Fibroblast of skin of right quadriceps (primary cell): ENCODE measurements around the gene POU6F2.
A peak's percentile ranks its signal among the peaks of the same experiment; 100 is the strongest.
"Not testable (repeated sequence)": the region's sequence is repeated elsewhere in the genome, so short reads cannot be mapped to it uniquely, and the experiment has no call there.

Source experiments
- DNase-seq: peaks from one replicate; pipeline ENCODE4 v3.0.0-alpha.2; 2013

The POU6F2 gene, protein sequence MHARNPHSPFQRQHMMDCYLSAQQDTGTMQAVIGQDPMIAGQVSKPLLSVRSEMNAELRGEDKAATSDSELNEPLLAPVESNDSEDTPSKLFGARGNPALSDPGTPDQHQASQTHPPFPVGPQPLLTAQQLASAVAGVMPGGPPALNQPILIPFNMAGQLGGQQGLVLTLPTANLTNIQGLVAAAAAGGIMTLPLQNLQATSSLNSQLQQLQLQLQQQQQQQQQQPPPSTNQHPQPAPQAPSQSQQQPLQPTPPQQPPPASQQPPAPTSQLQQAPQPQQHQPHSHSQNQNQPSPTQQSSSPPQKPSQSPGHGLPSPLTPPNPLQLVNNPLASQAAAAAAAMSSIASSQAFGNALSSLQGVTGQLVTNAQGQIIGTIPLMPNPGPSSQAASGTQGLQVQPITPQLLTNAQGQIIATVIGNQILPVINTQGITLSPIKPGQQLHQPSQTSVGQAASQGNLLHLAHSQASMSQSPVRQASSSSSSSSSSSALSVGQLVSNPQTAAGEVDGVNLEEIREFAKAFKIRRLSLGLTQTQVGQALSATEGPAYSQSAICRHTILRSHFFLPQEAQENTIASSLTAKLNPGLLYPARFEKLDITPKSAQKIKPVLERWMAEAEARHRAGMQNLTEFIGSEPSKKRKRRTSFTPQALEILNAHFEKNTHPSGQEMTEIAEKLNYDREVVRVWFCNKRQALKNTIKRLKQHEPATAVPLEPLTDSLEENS

DNA sequence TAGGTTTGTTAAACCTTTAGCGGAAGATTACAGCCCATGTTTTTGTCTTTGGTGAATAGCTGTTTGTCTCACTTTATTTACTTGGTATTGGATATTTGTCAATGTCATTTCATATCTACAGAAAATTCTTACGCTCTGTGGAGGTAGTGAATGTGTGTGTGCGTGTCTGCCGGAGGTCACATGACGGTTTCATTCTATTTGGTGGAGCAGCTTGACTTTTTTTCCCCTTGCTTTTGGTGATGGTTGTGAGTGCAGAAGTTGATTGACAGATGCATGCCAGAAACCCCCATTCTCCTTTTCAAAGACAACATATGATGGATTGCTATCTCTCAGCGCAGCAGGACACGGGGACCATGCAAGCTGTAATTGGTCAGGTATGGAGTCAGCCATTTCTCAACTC lies at the start of gene POU6F2:
TSS of gene POU6F2 (plus strand) at position 225 of the 400 bp plus-strand sequence. CDS start at position 270, 45 bp downstream.
- no peak for DNase-seq

DNA sequence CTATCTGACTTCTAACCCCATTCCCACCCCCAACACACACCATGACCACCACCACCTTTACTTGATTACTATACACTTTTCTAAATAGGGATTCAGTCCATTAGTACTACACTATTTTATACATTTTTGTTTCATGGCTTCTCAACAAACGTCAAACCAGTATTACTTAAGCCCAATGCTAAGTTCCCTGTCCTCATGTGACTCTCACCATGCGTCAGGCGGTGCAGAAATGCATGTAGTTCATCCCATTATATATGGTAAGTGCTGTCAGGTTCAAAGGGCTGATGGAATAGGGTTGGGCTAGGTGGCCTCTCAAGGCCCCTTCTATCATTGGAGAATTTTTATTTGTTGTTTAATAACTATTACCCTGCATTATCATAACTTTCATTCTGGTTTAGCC lies 49.2 kb upstream of the POU6F2 start:
- DNase-seq: no peak

DNA sequence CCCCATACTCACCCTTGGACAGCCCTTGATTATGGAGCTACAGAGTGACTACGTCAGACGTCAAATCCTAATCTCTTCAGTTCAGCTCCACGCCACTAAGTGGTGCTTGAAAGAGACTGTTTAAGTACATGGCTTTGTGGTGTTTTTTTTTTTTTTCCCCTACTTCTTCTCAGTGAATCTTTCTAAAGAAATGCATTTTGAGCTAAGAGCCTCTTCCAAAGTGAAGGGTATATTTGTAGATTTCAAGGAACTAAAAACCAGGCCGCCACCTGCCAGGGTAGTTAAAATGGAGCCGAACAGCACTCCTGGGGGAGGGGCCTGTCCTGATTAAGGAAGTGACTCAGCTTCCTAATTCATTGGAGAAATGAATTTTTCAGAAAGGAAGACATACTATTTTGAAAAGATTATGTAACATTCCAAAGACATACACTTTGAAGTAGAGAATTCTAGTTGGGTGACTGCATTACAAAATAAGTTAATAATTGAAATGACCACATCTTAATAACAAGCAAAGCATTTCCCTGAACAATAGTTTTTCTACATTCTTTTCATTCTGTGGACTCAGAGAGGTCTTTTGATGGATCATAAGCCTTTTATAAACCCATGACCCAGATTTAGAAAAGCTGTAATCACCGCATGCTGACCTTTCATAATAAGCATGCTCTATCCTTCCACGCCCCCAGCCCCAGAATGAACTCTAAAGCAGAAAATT lies 48.1 kb upstream of the POU6F2 start:
- DNase-seq: peak; percentile 18

DNA sequence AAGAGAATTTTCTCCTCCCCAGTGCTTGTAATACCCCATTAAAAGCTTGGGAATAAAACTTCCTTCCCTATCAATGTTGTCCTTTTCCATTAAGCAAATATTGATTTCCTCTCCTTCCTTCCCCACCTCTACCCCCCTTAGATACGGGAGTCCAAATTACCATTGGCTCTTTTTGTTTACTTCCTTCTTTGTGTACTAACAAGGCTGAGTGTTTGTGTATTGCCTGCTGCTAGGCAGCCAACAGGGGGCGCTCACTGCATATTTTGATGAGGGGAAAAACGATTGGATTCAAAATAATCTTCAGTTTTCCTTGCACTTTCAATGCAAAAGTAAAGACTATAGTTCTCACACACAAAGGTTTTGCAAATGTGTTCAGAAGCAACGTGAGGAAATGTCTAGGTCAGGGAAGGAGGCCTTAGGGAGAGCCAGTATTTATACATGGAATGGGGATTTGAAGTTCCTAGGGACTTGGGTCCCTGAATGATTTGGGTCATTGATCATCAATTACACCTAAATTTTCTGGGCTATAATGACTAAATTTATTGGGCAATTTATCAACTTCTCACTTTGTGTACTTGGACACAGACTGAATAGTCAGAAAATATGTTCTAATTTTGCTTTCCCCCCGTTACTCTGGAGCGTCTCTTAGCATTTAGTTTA lies 45.1 kb upstream of the POU6F2 start:
- peak; percentile 50 for DNase-seq

DNA sequence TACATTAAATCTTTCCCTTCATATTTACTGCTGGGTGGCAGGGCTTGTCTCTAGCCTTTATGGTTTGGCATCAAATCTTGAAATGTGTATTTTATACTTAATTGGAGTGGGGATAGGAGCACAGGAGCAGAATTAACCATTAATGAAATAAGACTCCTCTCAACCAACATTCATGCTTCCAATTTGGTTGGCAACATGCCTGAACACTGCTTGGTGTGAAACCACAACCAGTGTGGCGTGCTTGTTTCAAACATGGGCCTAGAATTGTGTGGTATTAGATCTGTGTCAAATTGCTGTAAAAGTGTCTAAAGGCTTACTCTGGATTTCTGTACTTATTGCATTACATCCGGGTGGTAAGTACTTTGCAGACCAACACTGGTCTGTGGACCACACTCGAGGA lies 43.7 kb upstream of the POU6F2 start:
- peak; percentile 17 for DNase-seq

DNA sequence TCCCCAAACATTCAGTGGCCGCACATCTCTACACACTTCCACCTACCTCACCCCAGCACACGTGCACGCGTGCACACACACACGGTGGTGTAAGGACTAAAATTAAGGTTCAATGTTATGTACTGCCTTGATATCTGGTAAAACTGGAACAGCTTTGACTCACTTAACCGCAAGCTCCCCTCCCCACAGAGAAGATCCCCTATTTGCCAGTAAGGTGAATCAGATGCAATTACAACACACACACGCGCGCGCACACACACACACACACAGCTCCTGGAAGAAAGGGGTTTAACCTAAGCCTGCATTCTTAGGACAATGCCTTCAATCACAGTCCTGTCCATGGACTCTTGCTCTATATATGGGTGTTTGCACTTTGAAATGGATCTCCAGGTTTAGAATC lies 43.2 kb upstream of the POU6F2 start:
- DNase-seq: peak; percentile 17

DNA sequence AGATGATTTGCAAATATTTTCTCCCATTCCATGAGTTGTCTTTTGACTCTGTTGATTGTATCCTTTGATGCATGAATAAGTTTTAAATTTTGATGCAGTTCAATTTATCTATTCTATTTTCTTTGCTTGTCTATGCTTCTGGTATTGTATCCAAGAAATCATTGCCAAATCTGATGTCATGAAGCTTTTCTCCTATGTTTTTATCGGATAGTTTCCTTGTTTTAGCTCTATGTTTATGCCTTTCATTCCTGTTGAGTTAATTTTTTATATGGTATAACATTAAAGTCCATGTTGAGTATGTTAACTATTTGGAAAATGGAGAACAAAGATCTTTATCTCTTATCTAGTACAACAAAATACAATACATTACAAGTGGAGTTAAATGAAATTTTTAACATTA lies 41.1 kb upstream of the POU6F2 start:
- DNase-seq: no peak

DNA sequence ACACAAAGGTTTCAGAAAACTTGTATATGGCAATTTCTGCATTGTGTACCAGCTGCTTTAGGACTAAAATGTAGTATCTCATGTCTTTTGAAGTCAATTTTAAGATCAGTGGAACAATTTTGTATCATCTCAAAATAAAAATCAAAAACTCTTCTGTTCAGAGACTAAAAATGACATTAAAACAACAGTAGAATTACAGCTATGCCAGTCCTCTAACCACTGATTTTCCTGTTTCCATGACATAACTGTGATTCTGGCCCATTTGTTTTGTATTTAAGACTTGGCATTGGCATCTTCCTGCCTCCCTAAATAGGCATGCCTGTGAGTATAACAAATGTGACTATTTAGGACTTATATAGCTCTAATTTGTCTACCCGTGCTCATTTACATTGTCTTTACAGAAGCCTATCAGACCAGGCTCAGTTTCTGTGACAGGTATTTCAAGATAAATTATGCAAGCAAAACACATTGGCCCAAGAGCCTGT lies 39.7 kb upstream of the POU6F2 start:
- no peak for DNase-seq

DNA sequence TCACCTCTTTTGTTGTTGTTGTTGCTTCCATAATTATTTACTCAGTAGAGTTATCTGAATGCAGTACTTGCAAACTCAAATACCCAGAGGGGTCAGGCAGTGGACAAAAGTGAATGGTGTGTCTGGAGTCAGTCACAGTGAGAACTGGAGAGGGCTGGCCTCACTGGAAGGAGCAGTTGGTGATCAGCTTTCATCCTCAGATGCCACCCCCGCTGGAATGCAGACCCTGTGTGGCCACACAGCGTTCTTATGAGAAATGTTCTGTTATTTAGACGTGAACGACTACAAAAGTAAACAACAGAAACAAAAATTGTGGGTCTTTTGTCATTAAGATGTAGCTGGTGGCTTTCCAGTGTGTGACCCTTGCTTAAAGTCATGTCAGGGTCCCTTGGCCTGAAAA lies 39.1 kb upstream of the POU6F2 start:
- DNase-seq: no peak

DNA sequence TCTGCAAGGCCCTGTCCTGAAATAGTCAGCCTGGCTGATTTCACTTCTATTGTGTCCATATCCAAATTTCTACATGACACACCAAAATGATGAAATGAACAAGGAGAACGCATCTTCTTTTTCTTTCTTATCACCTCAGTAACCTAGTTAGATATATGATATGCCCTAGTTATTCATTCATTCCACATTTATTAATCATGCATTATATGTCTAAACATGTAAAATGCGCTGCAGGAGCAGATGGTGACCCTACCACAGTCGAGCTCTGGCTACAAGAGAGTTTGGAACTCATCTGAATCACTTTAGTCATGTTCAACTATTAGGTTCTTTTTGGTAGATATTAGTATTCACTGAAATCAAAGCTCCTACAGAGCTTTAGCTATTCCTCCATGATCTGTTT lies 36.9 kb upstream of the POU6F2 start:
- DNase-seq: no peak

DNA sequence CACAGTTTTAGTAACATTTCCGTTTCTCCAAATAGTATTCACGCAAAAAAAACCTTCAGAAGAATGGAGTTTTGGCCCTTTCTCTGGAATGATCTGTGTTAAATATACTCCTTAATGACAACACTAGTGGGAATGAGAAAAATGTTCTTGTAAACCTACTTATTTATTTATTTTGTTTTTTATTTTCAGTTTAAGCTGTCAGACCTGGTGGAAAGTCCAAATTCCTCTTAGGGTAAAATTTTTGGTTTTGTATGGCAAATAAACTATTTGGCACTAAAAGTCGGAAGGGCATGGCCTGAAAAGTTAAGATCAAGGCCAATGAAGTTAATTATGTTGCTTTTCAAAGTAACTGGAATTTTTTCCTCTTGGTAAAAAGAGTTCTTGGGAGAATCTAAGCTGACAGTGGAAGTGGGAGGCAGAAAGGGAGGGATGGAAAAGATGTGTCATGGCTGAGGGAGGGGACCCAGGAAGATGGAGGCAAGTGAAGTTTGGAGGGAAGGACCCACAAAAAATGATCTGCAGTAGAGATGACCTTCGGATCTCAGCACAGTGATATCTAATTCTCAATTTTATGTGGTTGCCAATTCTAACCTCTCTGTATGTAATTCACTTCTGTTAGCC lies 35.2 kb upstream of the POU6F2 start:
- no peak for DNase-seq

DNA sequence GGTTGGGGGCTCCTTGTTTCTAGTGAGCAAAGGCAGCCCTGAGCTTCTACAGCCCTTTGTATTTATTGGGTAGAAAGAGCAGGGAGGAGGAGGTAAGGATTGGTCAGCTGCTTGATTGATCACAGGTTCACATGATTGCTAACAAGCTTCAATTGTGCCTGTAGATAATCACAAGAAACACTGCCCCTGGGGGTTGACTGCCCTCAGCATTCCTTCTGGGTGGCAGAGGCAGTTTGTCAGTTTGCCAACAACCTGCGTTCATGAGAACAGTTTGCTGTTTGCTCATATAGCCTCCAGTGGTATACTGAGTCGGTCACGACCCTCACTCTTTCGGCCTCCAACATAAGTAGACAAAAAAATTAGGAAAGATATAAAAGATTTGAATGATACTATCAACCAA lies 30.2 kb upstream of the POU6F2 start:
- not testable (repeated sequence) for DNase-seq

DNA sequence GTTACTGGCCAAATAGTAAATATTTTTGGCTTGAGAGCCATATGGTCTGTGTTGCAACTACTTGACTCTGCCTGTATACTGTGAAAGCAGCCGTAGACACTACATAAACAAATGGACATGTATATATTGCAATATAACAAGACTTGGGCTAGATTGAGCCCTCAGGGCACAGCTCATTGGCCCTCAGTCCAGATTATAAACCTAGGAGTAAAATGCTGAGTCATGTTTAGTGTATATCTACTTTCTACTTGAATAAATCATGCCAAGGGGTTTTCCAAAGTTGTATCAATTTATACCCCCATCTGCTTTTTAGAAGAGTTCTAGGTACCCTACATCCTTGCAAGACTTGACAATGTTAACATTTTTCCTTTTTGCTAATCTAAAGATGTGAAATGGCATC lies 27.4 kb upstream of the POU6F2 start:
- DNase-seq: no peak

DNA sequence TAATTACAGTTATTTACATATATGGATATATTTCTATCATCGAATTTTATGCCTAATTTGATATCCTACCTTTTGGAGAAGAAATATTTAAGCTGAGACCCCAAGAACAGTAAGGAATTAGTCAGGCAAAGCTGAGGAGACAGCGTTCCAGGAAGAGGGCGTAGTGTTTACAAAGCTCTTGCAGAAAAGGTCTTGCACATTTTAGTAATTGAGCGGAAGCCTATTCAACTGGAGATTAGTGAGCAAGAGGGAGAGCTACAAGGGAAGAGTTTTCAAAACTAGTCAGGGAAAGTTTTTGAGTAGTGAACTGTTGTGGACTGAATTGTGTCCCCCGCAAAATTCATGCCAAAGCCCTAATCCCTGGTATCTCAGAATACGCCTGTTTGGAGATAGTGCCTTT lies 26.5 kb upstream of the POU6F2 start:
- no peak for DNase-seq

DNA sequence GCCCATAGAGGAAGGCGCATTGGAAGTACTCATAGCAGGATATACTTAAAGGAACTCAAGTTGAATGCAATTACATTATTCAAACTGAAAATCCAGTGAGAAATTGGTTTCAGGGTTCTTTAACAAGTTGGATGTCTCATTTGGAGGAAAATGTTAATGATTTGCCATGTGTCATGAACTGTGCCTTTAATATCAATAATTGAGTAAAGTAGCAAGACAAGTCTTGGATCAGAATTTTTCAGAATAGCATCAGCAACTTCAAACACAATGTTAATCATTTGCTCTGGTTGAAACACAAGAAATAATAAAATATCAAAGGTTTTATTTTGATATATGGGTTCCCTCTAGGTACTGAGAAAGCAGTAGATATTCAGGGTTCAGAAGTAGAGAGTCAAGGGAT lies 24.5 kb upstream of the POU6F2 start:
- no peak for DNase-seq

DNA sequence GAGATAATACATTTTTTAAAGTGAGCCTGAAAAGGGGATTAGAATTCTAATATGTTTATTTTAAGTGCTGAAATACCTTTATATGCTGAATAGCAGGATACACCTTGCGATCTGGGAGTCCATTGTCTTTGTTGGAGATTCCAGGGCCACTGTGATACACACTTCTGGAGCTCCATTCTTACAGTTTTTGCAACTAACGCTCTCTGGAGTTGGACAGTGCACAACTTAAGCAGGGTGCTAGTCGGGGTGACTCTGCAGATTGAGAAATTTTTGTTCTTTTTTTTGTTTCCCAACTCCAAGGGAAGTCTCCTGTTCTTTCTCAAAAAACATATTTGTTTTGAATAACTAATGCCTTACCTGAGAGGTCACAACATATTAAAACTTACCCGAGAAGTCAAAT lies 23.7 kb upstream of the POU6F2 start:
- DNase-seq: no peak

DNA sequence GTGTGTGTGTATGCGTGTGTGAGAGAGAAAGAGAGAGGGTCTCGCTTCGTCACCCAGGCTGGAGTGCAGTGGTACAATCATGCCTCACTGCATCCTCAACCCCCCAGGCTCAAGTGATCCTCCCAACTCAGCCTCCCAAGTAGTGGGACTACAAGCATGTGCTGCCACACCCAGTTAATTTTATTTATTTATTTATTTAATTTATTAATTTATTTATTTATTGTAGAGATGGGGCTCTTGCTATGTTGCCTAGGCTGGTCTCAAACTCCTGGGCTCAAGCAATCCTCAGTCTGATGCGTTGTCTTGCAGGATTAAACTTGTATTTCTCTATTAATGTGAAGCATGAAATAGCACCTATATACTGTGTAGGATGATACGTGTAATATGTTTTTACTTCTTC lies 21.8 kb upstream of the POU6F2 start:
- DNase-seq: no peak

DNA sequence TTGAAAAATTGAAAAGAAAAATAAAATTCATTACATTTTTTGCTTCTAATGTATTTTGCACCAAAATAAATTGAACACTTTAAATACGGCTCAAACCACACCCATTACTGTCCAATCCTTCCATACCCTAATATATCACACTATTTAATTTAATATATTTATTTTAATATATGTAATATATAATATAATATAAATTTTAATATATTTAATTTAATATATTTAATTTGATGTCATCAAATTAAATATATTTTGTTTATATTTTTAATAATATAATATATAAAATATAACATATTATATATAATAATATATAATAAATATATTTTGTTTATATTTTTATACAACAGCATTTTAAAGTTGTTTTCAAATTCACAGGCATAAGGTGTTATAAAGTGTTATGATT lies 15.7 kb upstream of the POU6F2 start:
- DNase-seq: no peak

DNA sequence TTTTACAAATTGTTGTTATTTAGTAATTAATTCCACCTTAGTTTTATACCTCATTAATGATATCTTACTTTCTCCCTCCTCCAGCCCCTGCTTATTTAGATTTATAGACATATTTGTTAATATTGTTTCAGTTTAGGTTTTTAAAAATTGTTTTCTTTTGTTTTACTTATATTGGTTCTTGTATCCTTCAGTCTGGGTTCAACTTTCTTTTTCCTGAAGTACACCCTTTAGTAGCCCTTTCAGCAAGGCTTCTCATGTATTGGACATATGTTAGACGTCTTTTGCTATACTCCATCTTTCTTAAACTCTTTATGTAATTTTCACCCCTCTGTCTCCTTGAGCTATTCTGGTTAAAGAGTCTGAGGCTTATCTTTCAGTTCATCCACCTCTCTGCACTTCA lies 12.8 kb upstream of the POU6F2 start:
- DNase-seq: no peak

DNA sequence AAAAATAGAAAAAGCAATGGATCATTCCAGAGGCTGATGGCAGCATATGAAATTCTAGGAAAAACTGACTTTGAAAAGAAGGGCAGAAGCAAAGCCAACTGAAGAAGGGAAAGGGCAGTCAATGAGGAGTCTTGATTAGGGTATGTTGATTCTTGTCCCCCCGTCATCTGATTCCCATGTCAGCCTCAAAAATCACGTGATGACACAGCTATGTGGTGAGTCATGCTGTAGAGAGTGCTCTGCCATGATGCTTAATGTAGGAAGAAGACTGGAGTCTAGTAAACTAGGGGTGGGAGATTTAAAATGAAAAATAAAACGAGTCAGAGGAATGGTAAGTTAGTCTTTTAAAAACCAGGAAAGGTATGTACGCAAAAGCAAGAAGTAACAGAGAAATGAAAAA lies 3.9 kb upstream of the POU6F2 start:
- peak; percentile 2 for DNase-seq

DNA sequence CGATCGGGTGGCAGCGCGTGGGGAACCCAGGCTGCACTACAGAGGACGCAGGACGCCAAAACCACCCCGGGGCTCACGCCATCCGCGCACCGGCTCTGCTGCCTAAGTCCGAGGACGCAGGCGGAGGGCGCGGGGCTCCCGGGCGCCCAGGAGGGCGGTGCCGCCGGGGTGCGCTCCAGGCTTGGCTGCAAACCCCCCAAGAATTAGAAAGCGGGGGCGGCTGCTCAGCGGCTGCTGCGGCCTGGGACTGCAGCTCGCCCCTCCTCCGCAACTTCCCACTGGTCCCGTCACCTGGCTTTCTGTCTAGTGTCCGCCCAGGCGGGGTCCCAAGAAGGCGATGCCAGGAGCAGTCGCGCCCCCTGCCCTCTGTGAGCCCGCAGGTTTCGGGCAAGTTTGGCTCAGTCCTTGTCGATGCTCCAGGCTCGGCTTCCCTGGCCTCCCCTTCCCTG lies 1.7 kb upstream of the POU6F2 start:
- DNase-seq: no peak

DNA sequence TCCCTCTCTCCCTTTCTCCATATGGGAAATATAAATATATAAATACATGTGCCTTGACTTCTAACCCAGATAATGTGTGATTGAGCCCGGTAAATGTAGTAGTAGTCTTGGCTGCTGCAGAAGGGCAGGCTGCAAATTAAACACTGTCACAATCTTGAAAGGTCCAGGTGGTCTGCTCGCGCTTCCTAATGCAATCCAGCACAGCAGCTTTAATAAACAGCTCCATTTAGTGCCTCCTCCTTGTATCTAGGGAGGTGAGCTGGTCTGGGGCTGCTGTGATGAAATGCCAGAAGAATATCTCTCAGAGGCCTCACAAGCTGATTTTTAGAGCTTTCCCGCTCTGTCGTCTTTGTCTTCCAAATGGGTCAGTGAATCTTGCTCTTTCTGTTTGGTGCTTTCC lies 782 bp downstream of the POU6F2 start:
- no peak for DNase-seq

DNA sequence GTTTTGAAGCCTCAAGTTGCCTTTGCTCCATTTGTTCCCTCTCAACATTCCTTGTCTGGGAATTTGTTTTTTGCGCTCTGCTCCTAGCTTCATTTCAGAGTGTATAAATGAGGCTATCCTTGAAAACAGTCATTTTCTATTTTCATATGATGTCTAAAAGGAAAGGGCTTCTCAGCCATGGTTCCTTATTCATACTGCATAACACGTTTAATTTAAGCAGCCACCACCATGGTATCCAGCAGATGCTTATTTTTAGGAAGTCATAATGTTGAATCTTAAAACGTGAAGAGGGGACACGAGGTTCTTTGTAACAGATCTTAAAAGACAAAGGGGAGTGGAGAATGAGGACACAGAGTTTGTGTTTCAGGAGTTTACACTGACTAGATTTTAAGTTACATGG lies 14.5 kb downstream of the POU6F2 start:
- DNase-seq: no peak
